Psoas muscle (tissue), 8 donors: ENCODE measurements around the gene PTOV1. TPM values are rescaled to one million over a fixed set of nuclear protein-coding genes. Genes with fewer than 3 reads are reported as not detected.

Experiments
- ATAC-seq, 4 donors: fragments of 200-7000 bp; cut with Tn5 transposase; one replicate each; pipeline ENCODE4 v1.9.1; 2020; ENCODE audit warnings: moderate library complexity in 3 of 4, mild to moderate bottlenecking in 2 of 4
- DNase-seq, 2 donors: peaks; one replicate each; pipeline ENCODE4 v3.0.0-alpha.2; 2020
- H3K27ac ChIP-seq: fragments of 200-600 bp; one replicate; pipeline ENCODE4 v1.8.0; 2022
- H3K27me3 ChIP-seq, 3 donors: fragments of 200-600 bp in 1 of 3; one replicate each; pipeline versions ENCODE4 v1.6.1 to v1.8.0; 2013 to 2022; ENCODE audit warnings: low read length in 2 of 3, mild to moderate bottlenecking in 2 of 3, moderate library complexity in 1 of 3; ENCODE audit not compliant: insufficient read depth in 3 of 3
- H3K36me3 ChIP-seq, 2 donors: fragments of 200-600 bp in 1 of 2; one replicate each; pipeline versions ENCODE4 v1.6.1 to v1.8.0; 2013 to 2022; ENCODE audit warnings: low read depth in 1 of 2, mild to moderate bottlenecking in 1 of 2, moderate library complexity in 1 of 2; ENCODE audit not compliant: insufficient read depth in 1 of 2
- H3K4me1 ChIP-seq: fragments of 200-600 bp; one replicate; pipeline ENCODE4 v1.8.0; 2022
- H3K4me3 ChIP-seq: fragments of 200-600 bp; one replicate; pipeline ENCODE4 v1.8.0; 2022; ENCODE audit warnings: mild to moderate bottlenecking
- H3K9me3 ChIP-seq: fragments of 200-600 bp; one replicate; pipeline ENCODE4 v1.8.0; 2022
- CTCF ChIP-seq: fragments of 200-600 bp; IDR thresholded peaks from one replicate; pipeline ENCODE4 v1.8.0; 2022; ENCODE audit warnings: antibody characterized with exemption
- WGBS, 3 donors: extraction: QIAGEN DNeasy Blood & Tissue Kit; methylation state at CpG; one replicate each; pipeline versions ENCODE4 v1.1.6 to v1.1.7; 2013; 5-methylcytosine and 5-hydroxymethylcytosine counted together
- intact Hi-C, 2 donors: fragments of 100-400 bp; cut with DNase I; formaldehyde crosslinking; loops; one replicate each; pipeline versions ENCODE4 v1.11.0 to v1.14.2; 2022
- polyA plus RNA-seq, 3 donors: library from polyadenylated mRNA; stranded (reverse); fragments of 200-250 nt; gene quantifications; one replicate each; pipeline ENCODE4 v1.2.3, GENCODE V29; 2013
- total RNA-seq, 4 donors: library from RNA; stranded (reverse); fragmentation: NEBNext Ultra II Directional in 2 of 4; extraction: Animal tissue kit (Norgen Biotek cat#: 25700) in 2 of 4; gene quantifications; one replicate each; pipeline versions ENCODE4 v1.2.1 to v1.2.4, GENCODE V29; 2021 to 2023
- donor health status: healthy with polysubstance abuse.
- donor health status: DM: no; HTN: no; CAD: no; lungs with moderate emphysema.
- donor health status: Bipolar disorder and iron deficiency.
- donor health status: healthy.
- donor health status: DM: yes; HTN: yes; CAD: no.
- donor health status: DM: no; HTN: no; CAD: no.
- donor health status: DM: no; HTN: no; CAD: no.
- donor health status: DM: yes; HTN: yes; CAD: no.

PTOV1 gene
- total and polyA plus RNA-seq, 7 donors, result 72.1 to 189 (median 122) TPM

GRCh38 chr19:49873129-49873521 lies 22.2 kb downstream of the PTOV1 start:
- Histone ChIP-seq H3K36me3 (peaks cover 0 to 28% of the 10 kb centered on the region in 2 donors), H3K4me1 (peaks cover 40% of the 10 kb centered on the region), H3K27me3 (no peaks in the 10 kb centered on the region), H3K27ac (no peak overlapping the region), H3K4me3 (no peak overlapping the region), H3K9me3 (no peaks in the 10 kb centered on the region)
- intact Hi-C loops, result no loop called here
- ATAC-seq, result no peak
- 90 to 91% (median 91%) methylated on average over 27 to 29 of the region's 29 CpGs for WGBS, 3 donors
- DNase-seq, result peak in 1 of 2 donors; percentile 15
- TF ChIP-seq CTCF, result no peak

GRCh38 chr19:49873834-49874233 lies 22.9 kb downstream of the PTOV1 start:
- Histone ChIP-seq H3K4me3 (no peak overlapping the region), H3K27me3 (no peaks in the 10 kb centered on the region), H3K36me3 (peaks cover 0 to 33% of the 10 kb centered on the region in 2 donors), H3K27ac (peak overlapping the region; percentile 92), H3K9me3 (no peaks in the 10 kb centered on the region), H3K4me1 (peaks cover 41% of the 10 kb centered on the region)
- ATAC-seq, result no peak
- intact Hi-C loops, result loop anchor here in 1 of 2 donors (2.0 kb wide), 1 partner anchor 55 kb away; the partner anchor contains the start of gene MED25
- 79 to 90% (median 85%) methylated on average over 10 of the region's 10 CpGs for WGBS, 3 donors
- TF ChIP-seq CTCF, result no peak
- DNase-seq, result peak in 1 of 2 donors; percentile 12

- intact Hi-C loops, result loop anchor here (2.0 to 5.0 kb wide), 2 partner anchors 56 to 377 kb away; partner anchors contain the start of genes MED25 (in 1 of the 2) and RPS11 (in 1 of the 2)
- Histone ChIP-seq H3K36me3 (peaks cover 0 to 41% of the 10 kb centered on the region in 2 donors), H3K27me3 (no peaks in the 10 kb centered on the region), H3K4me1 (peaks cover 46% of the 10 kb centered on the region), H3K4me3 (peak overlapping the region; percentile 69), H3K9me3 (no peaks in the 10 kb centered on the region), H3K27ac (peak overlapping the region; percentile 92)
- WGBS, 3 donors, result 83 to 90% (median 89%) methylated on average over 11 of the region's 11 CpGs
- DNase-seq, result peak in 1 of 2 donors; percentile 8
- ATAC-seq, result no peak
- TF ChIP-seq CTCF, result no peak
Observed at GRCh38 chr19:49874503-49875157, 23.7 kb downstream of the PTOV1 start.

- intact Hi-C loops, result loop anchor here (2.0 to 5.0 kb wide), 2 partner anchors 56 to 378 kb away; partner anchors contain the start of genes MED25 (in 1 of the 2) and RPS11 (in 1 of the 2)
- peaks cover 43% of the 10 kb centered on the region for H3K4me1 ChIP-seq
Observed at GRCh38 chr19:49875177-49875576, 24.2 kb downstream of the PTOV1 start.

More at GRCh38 chr19:49875177-49875576, 24.2 kb downstream of the PTOV1 start:
- Histone ChIP-seq H3K36me3 (peaks cover 0 to 46% of the 10 kb centered on the region in 2 donors), H3K27ac (peak overlapping the region; percentile 92), H3K4me3 (peak overlapping the region; percentile 69), H3K9me3 (no peaks in the 10 kb centered on the region), H3K27me3 (no peaks in the 10 kb centered on the region)
- no peak for TF ChIP-seq CTCF
- DNase-seq, result no peak
- 82 to 89% (median 84%) methylated on average over 4 of the region's 4 CpGs for WGBS, 3 donors
- ATAC-seq, result no peak
